ENCODE measurements around the gene CLGN.

Gene CLGN, protein sequence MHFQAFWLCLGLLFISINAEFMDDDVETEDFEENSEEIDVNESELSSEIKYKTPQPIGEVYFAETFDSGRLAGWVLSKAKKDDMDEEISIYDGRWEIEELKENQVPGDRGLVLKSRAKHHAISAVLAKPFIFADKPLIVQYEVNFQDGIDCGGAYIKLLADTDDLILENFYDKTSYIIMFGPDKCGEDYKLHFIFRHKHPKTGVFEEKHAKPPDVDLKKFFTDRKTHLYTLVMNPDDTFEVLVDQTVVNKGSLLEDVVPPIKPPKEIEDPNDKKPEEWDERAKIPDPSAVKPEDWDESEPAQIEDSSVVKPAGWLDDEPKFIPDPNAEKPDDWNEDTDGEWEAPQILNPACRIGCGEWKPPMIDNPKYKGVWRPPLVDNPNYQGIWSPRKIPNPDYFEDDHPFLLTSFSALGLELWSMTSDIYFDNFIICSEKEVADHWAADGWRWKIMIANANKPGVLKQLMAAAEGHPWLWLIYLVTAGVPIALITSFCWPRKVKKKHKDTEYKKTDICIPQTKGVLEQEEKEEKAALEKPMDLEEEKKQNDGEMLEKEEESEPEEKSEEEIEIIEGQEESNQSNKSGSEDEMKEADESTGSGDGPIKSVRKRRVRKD

GRCh38 chr4:140427106-140427918, at the start of gene CLGN:
CLGN (minus strand) TSS chr4:140427648; CDS start chr4:140413078, 14,570 bp downstream.
- TF ChIP-seq, protein P1, sequence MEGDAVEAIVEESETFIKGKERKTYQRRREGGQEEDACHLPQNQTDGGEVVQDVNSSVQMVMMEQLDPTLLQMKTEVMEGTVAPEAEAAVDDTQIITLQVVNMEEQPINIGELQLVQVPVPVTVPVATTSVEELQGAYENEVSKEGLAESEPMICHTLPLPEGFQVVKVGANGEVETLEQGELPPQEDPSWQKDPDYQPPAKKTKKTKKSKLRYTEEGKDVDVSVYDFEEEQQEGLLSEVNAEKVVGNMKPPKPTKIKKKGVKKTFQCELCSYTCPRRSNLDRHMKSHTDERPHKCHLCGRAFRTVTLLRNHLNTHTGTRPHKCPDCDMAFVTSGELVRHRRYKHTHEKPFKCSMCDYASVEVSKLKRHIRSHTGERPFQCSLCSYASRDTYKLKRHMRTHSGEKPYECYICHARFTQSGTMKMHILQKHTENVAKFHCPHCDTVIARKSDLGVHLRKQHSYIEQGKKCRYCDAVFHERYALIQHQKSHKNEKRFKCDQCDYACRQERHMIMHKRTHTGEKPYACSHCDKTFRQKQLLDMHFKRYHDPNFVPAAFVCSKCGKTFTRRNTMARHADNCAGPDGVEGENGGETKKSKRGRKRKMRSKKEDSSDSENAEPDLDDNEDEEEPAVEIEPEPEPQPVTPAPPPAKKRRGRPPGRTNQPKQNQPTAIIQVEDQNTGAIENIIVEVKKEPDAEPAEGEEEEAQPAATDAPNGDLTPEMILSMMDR (IDR thresholded peaks at IDR 0.05; ENCODE audit: borderline replicate concordance, control extremely low read depth, extremely low read depth, insufficient read depth, missing control alignments): peak; percentile 25
- in situ Hi-C loops (cut with MboI; ENCODE audit: low sequenced_read_pairs, unreplicated experiment): no loop called here
- DNase-seq (ENCODE audit: low spot score): peak; percentile 80

GRCh38 chr4:140472156-140472555, 44.7 kb upstream of the CLGN start:
- in situ Hi-C loops (cut with MboI; ENCODE audit: low sequenced_read_pairs, unreplicated experiment): no loop called here
- TF ChIP-seq, protein P1 (IDR thresholded peaks at IDR 0.05; ENCODE audit: borderline replicate concordance, control extremely low read depth, extremely low read depth, insufficient read depth, missing control alignments): no peak

GRCh38 chr4:140469791-140470733, 42.6 kb upstream of the CLGN start:
- in situ Hi-C loops (cut with MboI; ENCODE audit: low sequenced_read_pairs, unreplicated experiment): no loop called here
- no peak for DNase-seq (ENCODE audit: low spot score)
- TF ChIP-seq, protein P1 (IDR thresholded peaks at IDR 0.05; ENCODE audit: borderline replicate concordance, control extremely low read depth, extremely low read depth, insufficient read depth, missing control alignments): no peak

More at GRCh38 chr4:140472156-140472555, 44.7 kb upstream of the CLGN start:
- DNase-seq (ENCODE audit: low spot score): no peak

- DNase-seq (ENCODE audit: low spot score): no peak
- TF ChIP-seq, protein P1 (IDR thresholded peaks at IDR 0.05; ENCODE audit: borderline replicate concordance, control extremely low read depth, extremely low read depth, insufficient read depth, missing control alignments): no peak
Observed at GRCh38 chr4:140466146-140466545, 38.7 kb upstream of the CLGN start.

DNA sequence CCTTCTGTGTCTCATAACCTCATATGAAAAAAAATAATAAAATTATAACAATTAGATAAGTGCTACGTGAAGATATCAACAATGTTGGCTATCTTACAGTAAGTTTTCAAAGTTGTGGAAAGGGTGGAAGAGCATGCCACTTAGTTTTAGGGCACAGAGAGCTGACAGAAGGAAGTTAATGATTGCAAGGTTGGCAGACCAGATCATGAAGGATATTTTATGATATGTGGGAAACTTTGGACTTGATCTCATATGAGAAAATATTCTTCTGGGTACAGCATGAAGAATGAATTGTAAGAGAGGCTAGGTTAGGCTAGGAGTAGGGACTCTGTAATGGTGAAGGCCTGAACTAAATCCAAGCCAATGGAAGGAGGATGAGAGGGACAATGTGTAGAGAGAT, 36.2 kb upstream of the CLGN start:
- TF ChIP-seq, protein P1 (IDR thresholded peaks at IDR 0.05; ENCODE audit: borderline replicate concordance, control extremely low read depth, extremely low read depth, insufficient read depth, missing control alignments): no peak
- DNase-seq (ENCODE audit: low spot score): no peak
- in situ Hi-C loops (cut with MboI; ENCODE audit: low sequenced_read_pairs, unreplicated experiment): no loop called here

More at GRCh38 chr4:140466146-140466545, 38.7 kb upstream of the CLGN start:
- in situ Hi-C loops (cut with MboI; ENCODE audit: low sequenced_read_pairs, unreplicated experiment): no loop called here
